C4-2B (cell line): Measurements from ENCODE around the gene METTL22.

Source experiments
- ZFX ChIP-seq: fragments of 450-650 bp; IDR thresholded peaks from 2 replicates; pipeline ENCODE4 v1.6.1; 2017
- TF ChIP-seq, protein P1 (sequence below): fragments of 450-650 bp; conservative IDR thresholded peaks from 2 replicates; pipeline ENCODE4 v1.5.1; 2017; ENCODE audit warnings: mild to moderate bottlenecking

DNA sequence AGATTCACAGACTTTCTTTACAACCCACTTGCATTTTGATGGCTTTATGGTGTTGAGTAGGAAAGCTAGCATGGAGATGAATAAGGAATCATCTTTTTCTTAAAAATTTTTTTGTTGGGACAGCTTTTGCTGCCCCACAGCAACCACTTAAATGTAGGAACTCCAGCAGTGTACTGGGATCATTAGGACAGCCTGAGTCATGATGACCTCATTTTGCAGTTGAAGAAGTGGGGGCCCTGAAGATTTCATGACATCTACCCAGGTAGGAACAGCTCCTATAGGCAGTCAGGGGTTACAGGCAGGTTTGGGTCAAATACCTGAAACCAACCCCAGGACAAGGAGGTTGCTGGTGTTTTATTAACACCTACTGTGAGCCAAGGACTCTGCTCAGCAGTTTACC is 2.1 kb downstream of the METTL22 start:
- TF ChIP-seq, protein P1, sequence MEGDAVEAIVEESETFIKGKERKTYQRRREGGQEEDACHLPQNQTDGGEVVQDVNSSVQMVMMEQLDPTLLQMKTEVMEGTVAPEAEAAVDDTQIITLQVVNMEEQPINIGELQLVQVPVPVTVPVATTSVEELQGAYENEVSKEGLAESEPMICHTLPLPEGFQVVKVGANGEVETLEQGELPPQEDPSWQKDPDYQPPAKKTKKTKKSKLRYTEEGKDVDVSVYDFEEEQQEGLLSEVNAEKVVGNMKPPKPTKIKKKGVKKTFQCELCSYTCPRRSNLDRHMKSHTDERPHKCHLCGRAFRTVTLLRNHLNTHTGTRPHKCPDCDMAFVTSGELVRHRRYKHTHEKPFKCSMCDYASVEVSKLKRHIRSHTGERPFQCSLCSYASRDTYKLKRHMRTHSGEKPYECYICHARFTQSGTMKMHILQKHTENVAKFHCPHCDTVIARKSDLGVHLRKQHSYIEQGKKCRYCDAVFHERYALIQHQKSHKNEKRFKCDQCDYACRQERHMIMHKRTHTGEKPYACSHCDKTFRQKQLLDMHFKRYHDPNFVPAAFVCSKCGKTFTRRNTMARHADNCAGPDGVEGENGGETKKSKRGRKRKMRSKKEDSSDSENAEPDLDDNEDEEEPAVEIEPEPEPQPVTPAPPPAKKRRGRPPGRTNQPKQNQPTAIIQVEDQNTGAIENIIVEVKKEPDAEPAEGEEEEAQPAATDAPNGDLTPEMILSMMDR, result no peak
- TF ChIP-seq ZFX, result no peak
